GM20000 (cell line): ENCODE measurements around the gene SRRM5.

Experiments
- DNase-seq: peaks from one replicate; pipeline ENCODE4 v3.0.0; 2012; ENCODE audit warnings: low spot score
- TF ChIP-seq, protein P1 (sequence below): IDR thresholded peaks from 2 replicates; pipeline ENCODE4 v1.5.1; 2012; ENCODE audit warnings: mild to moderate bottlenecking, control low read depth; ENCODE audit errors: extremely low read depth, missing control alignments

Gene SRRM5

DNA sequence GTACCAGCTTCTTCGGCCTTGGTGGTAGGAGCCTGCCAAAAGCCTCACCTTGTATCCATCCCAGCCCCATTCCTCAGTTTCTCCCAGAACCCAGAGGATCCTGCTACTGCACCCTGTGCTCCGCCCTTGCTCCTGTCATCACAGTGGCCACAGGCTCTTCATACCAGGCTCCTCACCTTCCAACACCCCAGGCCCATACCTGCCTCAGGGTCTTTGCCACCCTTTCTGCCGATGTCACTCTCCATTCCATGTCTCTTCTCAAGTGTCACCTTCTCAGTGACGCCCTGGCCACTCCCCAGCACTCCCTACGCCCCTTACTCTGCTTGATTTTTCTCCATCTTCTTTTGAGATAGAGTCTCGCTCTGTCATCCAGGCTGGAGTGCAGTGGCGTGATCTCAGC lies 2.0 kb upstream of the SRRM5 start:
- TF ChIP-seq, protein P1, sequence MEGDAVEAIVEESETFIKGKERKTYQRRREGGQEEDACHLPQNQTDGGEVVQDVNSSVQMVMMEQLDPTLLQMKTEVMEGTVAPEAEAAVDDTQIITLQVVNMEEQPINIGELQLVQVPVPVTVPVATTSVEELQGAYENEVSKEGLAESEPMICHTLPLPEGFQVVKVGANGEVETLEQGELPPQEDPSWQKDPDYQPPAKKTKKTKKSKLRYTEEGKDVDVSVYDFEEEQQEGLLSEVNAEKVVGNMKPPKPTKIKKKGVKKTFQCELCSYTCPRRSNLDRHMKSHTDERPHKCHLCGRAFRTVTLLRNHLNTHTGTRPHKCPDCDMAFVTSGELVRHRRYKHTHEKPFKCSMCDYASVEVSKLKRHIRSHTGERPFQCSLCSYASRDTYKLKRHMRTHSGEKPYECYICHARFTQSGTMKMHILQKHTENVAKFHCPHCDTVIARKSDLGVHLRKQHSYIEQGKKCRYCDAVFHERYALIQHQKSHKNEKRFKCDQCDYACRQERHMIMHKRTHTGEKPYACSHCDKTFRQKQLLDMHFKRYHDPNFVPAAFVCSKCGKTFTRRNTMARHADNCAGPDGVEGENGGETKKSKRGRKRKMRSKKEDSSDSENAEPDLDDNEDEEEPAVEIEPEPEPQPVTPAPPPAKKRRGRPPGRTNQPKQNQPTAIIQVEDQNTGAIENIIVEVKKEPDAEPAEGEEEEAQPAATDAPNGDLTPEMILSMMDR, result no peak
- DNase-seq, result no peak

- TF ChIP-seq, protein P1, result no peak
- DNase-seq, result no peak
Measured at GRCh38 chr19:43610493-43610892, 1.4 kb upstream of the SRRM5 start.

DNA sequence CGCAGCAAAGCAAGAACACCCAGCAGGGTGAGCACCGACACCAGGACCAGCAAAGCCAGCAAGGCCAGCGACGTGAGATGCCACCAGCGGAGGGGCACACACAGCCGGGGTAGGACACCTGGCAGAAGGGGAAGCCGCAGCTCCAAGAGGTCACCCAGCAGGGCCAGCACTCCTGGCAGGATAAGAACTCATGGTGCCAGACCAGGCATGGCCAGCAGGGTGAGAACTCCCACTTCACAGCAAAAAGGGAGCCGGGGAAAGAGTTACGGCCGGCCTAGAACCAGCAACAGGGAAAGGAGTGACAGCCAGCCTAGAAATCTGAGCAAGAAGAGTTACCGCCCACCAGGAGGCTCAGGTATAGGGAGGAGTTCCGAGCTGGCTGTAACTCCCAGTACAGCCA lies 486 bp downstream of the SRRM5 start:
- no peak for DNase-seq
- TF ChIP-seq, protein P1, result no peak

DNA sequence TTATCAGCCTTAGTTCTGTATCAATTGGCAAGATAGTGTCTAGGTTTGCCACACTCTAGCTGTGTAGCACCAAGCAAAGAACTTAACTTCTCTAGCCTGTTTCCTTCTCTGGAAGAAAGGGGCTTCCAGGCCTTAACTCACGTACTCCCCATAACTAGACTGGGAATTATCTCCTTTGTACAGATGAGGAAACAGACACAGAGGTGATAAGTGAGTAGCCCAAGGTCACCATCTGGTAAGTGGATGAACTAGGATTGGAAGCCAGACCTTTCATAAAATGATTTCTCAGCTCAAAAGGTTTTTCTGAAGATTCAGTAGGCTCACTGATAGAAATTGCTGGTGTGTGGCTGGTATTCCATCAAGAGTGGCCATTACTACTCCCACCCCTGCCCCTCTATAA lies 4.4 kb downstream of the SRRM5 start:
- TF ChIP-seq, protein P1, result no peak
- DNase-seq, result no peak

- no peak for DNase-seq
- TF ChIP-seq, protein P1, result no peak
Measured at GRCh38 chr19:43616954-43617353, 5.1 kb downstream of the SRRM5 start.

DNA sequence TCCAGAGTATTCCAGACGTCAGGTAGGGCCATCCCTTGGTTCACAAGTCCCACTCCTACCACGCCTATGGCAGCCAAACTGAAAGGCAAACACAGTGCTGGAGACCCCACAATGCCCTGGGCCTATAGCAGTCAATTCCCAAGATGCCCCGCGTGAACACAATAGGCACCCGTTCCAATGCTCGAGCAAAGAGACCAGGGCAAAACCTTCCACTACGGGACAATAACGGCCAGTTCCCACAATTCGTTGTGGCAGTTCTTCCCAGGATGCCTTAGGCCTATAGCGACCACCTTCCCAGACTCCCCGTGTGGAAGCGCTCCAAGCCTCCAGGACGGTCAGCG lies 7.0 kb downstream of the SRRM5 start:
- DNase-seq, result peak; percentile 81
- TF ChIP-seq, protein P1, result no peak

DNA sequence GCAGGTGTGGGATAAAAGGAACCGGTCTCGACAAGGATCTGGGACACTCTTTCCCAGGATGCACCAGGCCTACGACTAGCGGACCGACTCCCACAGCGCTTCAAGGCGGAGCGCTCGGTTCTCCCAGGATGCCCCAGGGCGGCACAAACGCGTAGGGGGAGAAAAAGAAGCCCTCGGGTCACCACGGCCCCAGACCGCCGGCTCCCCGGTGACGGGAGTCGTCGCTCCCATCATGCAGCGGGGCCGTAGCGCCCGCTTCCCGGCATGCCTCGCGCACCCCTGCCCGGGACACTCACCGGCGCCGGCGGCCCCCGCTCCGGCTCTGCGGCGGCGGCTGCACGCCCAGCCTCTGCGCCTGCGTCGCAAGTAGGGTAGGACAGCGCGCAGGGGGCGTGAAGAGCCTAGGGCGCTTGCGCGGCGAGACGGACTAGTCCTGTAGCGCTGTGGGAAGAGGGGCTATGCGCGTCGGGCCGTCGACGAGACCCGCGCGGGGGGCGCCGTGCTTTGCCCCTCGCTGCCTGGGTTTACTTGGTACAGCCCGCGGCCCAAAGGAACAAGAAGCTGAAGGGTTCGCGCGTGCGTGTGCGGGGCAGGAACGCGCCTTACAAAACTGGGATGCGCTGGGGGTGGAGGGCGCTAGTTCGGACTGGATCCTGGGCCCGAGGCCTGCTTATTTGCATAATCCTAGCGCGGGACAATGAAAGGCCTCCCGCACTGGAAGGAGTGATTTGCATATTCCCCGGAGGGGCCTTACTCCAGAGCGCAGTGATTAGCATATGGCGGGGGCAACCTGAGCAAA lies 7.6 kb downstream of the SRRM5 start, which contains the start of gene ZNF428:
TSS of gene ZNF428 (minus strand) at position 368 of the 799 bp plus-strand sequence. CDS start 5,325 bp downstream, outside the sequence.
- DNase-seq, result peak; percentile 94
- TF ChIP-seq, protein P1, result no peak
